Measurements from ENCODE around the gene ZFYVE16. TPM values are rescaled to one million over a fixed set of nuclear protein-coding genes. Genes with fewer than 3 reads are reported as not detected.
A peak's percentile ranks its signal among the peaks of the same experiment; 100 is the strongest.
"Not testable (repeated sequence)": the region's sequence is repeated elsewhere in the genome, so short reads cannot be mapped to it uniquely, and the experiment has no call there.

Gene ZFYVE16
- total RNA-seq, 2 experiments from 2014 or later: 11.2 to 11.8 TPM

DNA sequence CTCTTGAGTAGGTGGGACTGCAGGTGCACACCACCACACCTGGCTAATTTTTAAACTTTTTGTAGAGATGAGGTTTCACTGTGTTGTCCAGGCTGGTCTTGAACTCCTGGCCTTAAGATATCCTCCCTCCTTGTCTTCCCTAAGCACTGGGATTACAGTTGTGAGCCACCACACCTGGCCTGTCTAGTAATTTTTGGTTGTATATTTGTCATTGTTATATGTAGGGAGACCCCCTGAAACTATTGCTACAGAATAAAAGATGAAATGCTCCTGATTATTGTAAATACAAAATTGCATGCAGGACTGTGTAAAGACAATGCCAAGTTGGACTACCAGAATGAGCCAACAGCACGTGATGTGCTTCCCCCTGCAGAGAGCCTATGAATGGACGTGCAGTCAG is 62.8 kb downstream of the ZFYVE16 start:
- H3K27ac Mint-ChIP-seq; H3K27me3 Mint-ChIP-seq; DNase-seq; POLR2A ChIA-PET; H3K4me3 Mint-ChIP-seq; H3K4me1 Mint-ChIP-seq; intact Hi-C loops (cut with DNase I, micrococcal nuclease); ATAC-seq: not testable (repeated sequence)
- Mint-ChIP-seq H3K36me3 (ENCODE audit: low read depth) (peaks cover 38% of the 10 kb centered on the region), H3K9me3 (ENCODE audit: low read depth) (peaks cover 14% of the 10 kb centered on the region)
- CTCF ChIA-PET: interaction anchor here (1.2 kb wide), 1 partner anchor 10 kb away, joined by 3 read pairs; no protein-coding TSS in a partner anchor

DNA sequence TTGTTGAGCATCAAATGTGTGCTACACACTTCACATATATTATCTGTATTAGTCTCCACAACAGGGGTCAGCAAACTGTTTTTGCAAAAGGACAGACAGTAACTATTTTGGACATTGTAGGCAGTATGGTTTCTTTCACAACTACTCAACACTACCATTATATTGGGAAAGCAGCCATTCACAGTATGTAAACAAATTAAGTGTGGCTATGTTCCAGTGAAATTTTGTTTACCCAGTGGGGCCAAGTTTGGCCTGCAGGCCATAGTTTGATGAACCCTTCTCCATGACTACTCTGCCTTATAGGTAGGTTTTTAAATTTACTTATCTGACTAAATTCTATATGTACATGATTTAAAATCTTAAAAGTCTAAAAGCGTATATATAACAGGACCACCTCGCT is 67.1 kb downstream of the ZFYVE16 start:
- DNase-seq (no peak), ATAC-seq (no peak)
- Mint-ChIP-seq H3K9me3 (ENCODE audit: low read depth) (peaks cover 8% of the 10 kb centered on the region), H3K4me3 (no peak overlapping the region), H3K27ac (no peak overlapping the region), H3K36me3 (ENCODE audit: low read depth) (peaks cover 23% of the 10 kb centered on the region), H3K4me1 (no peaks in the 10 kb centered on the region), H3K27me3 (no peaks in the 10 kb centered on the region)
- ChIA-PET CTCF (no interaction called here), POLR2A (no interaction called here)
- intact Hi-C loops (cut with DNase I, micrococcal nuclease): no loop called here

DNA sequence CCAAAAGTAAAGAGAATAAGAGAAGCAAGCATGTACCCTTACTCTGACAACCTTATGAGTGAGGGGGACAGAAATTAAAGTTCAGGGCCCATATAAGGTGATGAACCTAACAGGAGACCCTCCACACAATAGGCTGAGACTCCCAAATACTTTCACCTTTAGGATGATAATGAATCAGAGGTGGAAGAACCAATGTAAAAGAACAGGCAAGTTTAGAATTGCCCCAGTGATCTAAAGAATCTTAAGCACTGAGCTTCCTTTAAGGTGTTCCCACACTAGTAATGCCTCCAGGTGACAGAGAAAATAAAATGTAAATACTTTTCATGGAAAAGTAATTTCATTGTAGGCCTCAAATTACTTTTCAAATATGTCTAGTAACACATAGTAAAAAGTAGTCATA is 71.8 kb downstream of the ZFYVE16 start:
- no peak overlapping the region for H3K27ac Mint-ChIP-seq
- intact Hi-C loops (cut with DNase I, micrococcal nuclease): loop anchor here in 1 of 2 experiments (2.0 to 5.0 kb wide), 2 partner anchors 193 to 513 kb away; no protein-coding TSS in a partner anchor
- no peaks in the 10 kb centered on the region for H3K27me3 Mint-ChIP-seq
- ChIA-PET CTCF (interaction anchor here (0.9 to 2.2 kb wide), 4 partner anchors 12 to 53 kb away, joined by 3 to 14 read pairs (median 4); no protein-coding TSS in a partner anchor), POLR2A (no interaction called here)
- DNase-seq (no peak), ATAC-seq (no peak)
- H3K4me1 Mint-ChIP-seq: no peaks in the 10 kb centered on the region
- H3K4me3 Mint-ChIP-seq: no peak overlapping the region
- H3K36me3 Mint-ChIP-seq (ENCODE audit: low read depth): peaks cover 18% of the 10 kb centered on the region
- peaks cover 15% of the 10 kb centered on the region for H3K9me3 Mint-ChIP-seq (ENCODE audit: low read depth)

DNA sequence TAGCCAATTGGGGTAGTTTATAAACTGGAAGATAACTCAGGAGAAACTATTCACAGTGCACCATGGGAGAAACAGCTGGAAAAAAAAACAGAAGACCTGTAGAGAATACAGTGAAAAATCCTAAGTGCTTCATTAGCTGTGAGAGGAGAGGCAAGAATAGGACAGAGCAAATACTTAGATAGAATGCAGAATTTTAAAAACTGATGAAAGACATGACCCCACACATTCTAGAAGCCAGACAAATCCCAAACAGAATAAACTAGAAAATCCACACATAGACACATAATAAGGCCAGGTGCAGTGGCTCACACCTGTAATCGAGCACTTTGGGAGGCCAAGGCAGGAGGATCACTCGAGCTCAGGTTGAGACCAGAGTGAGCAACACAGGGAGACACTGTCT is 72.5 kb downstream of the ZFYVE16 start:
- Mint-ChIP-seq H3K27me3 (no peaks in the 10 kb centered on the region), H3K36me3 (ENCODE audit: low read depth) (peaks cover 16% of the 10 kb centered on the region), H3K9me3 (ENCODE audit: low read depth) (peaks cover 15% of the 10 kb centered on the region), H3K4me1 (no peaks in the 10 kb centered on the region), H3K4me3 (no peak overlapping the region), H3K27ac (no peak overlapping the region)
- ChIA-PET CTCF (interaction anchor here (0.6 to 2.2 kb wide), 8 partner anchors 10 to 126 kb away, joined by 3 to 14 read pairs (median 3); no protein-coding TSS in a partner anchor), POLR2A (no interaction called here)
- intact Hi-C loops (cut with DNase I, micrococcal nuclease): loop anchor here in 1 of 2 experiments (2.0 to 5.0 kb wide), 2 partner anchors 192 to 512 kb away; no protein-coding TSS in a partner anchor
- DNase-seq (no peak), ATAC-seq (no peak)

DNA sequence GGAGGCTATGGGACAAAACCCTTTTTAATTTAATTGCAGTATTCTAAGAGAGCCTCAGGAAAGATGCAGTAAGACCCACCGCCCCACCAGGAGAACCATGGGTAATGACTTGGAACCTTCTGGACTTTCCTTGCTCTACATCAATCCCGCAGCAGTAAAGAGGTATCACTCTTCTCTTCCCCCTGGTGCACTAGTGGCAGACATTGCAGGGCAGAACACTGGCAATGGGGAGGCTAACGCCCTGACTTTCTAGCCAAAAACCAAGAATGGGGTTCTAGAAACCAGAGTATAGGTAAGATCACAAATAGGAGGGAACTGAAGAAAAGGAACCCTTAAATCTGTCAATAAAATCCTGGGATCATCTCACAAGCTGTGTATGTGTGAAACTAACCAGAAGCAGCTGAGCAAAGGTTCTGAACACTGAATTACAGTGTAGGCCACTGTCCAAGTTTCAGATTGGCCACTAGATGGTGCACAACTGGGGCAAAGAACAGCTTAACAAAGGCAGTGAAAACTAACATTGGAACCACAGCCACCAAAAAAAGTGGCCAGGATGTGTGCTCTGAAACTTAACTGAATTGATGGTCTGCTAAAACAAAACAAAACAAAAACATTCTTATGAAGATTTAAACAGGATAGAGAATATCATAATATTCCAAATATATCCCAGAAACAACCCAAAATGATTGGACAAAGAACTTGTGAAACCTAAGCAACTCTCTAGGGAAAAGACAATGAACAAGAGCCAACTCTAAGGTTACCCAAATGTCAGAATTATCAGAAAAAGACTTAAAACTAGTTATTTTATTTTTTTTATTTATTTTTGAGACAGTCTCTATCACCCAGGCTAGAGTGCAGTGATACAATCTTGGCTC is 73.4 kb downstream of the ZFYVE16 start:
- Mint-ChIP-seq H3K27me3 (no peaks in the 10 kb centered on the region), H3K4me3 (no peak overlapping the region), H3K4me1 (no peaks in the 10 kb centered on the region), H3K9me3 (ENCODE audit: low read depth) (peaks cover 15% of the 10 kb centered on the region), H3K27ac (no peak overlapping the region), H3K36me3 (ENCODE audit: low read depth) (peaks cover 16% of the 10 kb centered on the region)
- ATAC-seq: peak; percentile 84
- peak; percentile 60 for DNase-seq
- POLR2A ChIA-PET: interaction anchor here (0.6 kb wide), 1 partner anchor 713 kb away, joined by 3 read pairs; no protein-coding TSS in a partner anchor
- intact Hi-C loops (cut with DNase I, micrococcal nuclease): loop anchor here (1.0 to 5.0 kb wide), 5 partner anchors 191 to 714 kb away; no protein-coding TSS in a partner anchor
- CTCF ChIA-PET: interaction anchor here (0.5 to 2.2 kb wide), 14 partner anchors 11 to 352 kb away, joined by 3 to 14 read pairs (median 4); no protein-coding TSS in a partner anchor

DNA sequence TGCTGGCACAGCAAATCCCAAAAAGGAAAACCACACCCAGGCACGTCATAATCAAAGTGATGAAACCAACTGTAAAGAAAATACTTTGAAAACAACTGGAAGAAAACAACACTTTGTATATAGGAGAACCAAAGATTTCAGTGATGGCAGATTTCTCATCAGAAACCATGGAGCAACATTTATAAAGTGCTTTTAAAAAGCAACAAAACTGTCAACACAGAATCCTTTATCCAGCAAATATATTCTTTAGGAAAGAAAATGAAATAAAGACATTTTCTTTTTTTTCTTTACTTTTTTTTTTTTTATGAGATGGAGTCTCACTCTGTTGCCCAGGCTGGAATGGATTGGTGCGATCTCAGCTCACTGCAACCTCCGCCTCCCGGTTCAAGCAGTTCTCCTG is 74.7 kb downstream of the ZFYVE16 start:
- Mint-ChIP-seq H3K36me3 (ENCODE audit: low read depth) (peaks cover 16% of the 10 kb centered on the region), H3K27me3 (peaks cover 2% of the 10 kb centered on the region), H3K4me1 (peaks cover 7% of the 10 kb centered on the region), H3K27ac (no peak overlapping the region), H3K9me3 (ENCODE audit: low read depth) (peaks cover 15% of the 10 kb centered on the region), H3K4me3 (no peak overlapping the region)
- DNase-seq (no peak), ATAC-seq (no peak)
- ChIA-PET CTCF (interaction anchor here (0.6 to 1.6 kb wide), 5 partner anchors 185 to 753 kb away, joined by 3 to 7 read pairs (median 3); no protein-coding TSS in a partner anchor), POLR2A (no interaction called here)
- intact Hi-C loops (cut with DNase I, micrococcal nuclease): loop anchor here in 1 of 2 experiments (5.0 kb wide), 1 partner anchor 510 kb away; no protein-coding TSS in a partner anchor

DNA sequence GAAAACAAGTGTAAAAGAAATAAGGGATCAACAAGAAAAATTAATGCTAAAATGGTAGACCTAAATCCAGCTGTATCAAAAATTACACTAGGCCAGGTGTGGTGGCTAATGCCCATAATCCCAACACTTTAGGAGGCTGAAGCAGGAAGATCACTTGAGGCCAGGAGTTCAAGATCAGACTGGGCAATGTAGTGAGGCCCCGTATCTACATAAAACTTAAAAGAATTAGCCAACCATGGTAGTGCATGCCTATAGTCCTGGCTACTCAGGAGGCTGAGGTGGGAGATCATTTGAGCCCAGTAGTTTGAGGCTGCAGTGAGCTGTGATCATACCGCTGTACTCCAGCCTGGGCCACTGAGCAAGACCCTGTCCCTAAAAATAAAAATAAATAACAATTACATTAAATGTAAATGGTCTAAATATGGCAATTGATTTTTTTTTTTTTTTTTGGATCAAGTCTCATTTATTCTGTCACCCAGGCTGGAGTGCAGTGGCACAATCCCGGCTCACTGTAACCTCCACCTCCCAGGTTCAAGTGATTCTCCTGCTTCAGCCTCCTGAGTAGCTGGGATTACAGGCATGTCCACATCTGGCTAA is 75.9 kb downstream of the ZFYVE16 start:
- ATAC-seq: no peak
- DNase-seq: no peak
- ChIA-PET POLR2A (no interaction called here), CTCF (interaction anchor here (0.6 to 0.7 kb wide), 2 partner anchors 51 to 937 kb away, joined by 3 read pairs; no protein-coding TSS in a partner anchor)
- Mint-ChIP-seq H3K27ac (no peak overlapping the region), H3K4me1 (peaks cover 16% of the 10 kb centered on the region), H3K9me3 (ENCODE audit: low read depth) (peaks cover 15% of the 10 kb centered on the region), H3K36me3 (ENCODE audit: low read depth) (peaks cover 16% of the 10 kb centered on the region), H3K27me3 (peaks cover 2% of the 10 kb centered on the region), H3K4me3 (no peak overlapping the region)
- intact Hi-C loops (cut with DNase I, micrococcal nuclease): loop anchor here in 1 of 2 experiments (5.0 kb wide), 1 partner anchor 509 kb away; no protein-coding TSS in a partner anchor

DNA sequence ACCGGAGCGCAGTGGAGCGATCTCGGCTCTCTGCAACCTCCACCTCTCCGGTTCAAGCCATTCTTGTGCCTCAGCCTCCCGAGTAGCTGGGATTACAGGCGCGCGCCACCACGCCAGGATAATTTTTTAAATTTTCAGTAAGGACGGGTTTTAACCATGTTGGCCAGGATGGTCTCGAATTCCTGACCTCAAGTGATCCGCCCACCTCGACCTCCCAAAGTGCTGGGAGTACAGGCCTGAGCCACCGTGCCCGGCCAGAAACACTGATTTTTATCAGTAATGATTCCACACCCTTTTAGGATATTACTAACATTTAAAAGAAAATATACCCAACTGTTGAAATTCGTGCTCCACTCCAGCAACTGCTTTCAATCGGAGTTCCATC is 79.6 kb downstream of the ZFYVE16 start:
- peaks cover 19% of the 10 kb centered on the region for H3K4me1 Mint-ChIP-seq
- H3K27me3 Mint-ChIP-seq: peaks cover 6% of the 10 kb centered on the region
- peak overlapping the region; percentile 25 for H3K27ac Mint-ChIP-seq
- peak overlapping the region; percentile 78 for H3K4me3 Mint-ChIP-seq
- intact Hi-C loops (cut with DNase I, micrococcal nuclease): loop anchor here in 1 of 2 experiments (5.0 kb wide), 1 partner anchor 170 kb away; no protein-coding TSS in a partner anchor
- H3K9me3 Mint-ChIP-seq (ENCODE audit: low read depth): peaks cover 11% of the 10 kb centered on the region
- H3K36me3 Mint-ChIP-seq (ENCODE audit: low read depth): peaks cover 9% of the 10 kb centered on the region
- ChIA-PET CTCF (interaction anchor here (0.6 to 1.2 kb wide), 2 partner anchors 185 to 397 kb away, joined by 3 to 4 read pairs; no protein-coding TSS in a partner anchor), POLR2A (no interaction called here)
- peak; percentile 4 for DNase-seq
- no peak for ATAC-seq

DNA sequence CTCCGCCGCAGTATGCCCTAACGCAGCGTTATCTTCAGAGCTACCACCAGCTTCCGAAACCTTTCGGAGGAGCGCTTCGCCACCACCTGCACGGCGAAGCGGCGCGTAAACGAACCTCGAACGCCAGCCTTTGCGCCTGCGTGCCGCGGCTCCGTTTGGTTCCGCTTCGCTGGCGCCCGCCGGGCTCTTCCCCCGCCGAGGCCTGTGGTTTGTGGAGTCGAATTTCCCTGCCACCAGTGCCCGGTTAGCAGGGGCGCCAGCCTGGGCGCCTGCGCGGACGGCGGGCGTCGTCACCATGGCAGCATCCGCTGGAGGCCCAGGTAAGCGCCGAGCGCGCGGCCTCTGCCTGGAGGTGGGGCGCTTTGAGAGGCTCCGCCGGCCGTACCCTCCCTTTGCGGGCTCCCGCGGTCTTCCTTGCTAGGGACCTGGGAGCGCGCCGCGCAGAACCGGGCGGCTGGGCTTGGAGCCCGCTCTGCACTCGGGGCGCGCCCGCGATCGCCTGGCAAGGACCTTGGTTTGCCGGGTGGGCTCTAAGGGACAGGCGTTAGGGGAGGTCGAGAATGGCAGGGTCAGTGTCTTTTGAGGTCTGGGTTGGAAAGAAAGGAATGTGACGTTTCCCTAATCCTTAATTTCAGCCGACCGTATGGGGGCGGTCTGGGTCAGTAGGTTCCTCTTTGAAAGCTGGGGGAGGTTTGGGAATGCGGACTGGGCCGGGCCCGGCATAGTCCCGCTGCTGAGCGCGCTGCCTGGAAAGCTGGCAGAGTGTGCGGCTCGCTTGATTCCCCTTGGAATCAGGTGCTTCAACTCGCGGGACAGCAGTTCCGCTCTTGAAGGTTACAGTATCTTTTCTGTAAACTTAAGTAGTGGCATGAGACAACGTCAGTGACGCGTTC is 80.2 kb downstream of the ZFYVE16 start, which contains the start of gene FAM151B:
Gene FAM151B, plus strand, starts transcription at position 272 of the 893 bp plus-strand sequence. Its CDS starts 24 bp downstream, at position 296.
- Mint-ChIP-seq H3K36me3 (ENCODE audit: low read depth) (peaks cover 4% of the 10 kb centered on the region), H3K9me3 (ENCODE audit: low read depth) (peaks cover 6% of the 10 kb centered on the region), H3K27ac (peak within 1 kb of the TSS; percentile 55), H3K4me1 (peaks cover 19% of the 10 kb centered on the region), H3K27me3 (peaks cover 6% of the 10 kb centered on the region), H3K4me3 (peak within 1 kb of the TSS; percentile 78)
- POLR2A ChIA-PET: interaction anchor here (0.5 kb wide), 1 partner anchor 215 kb away, joined by 7 read pairs; no protein-coding TSS in a partner anchor
- intact Hi-C loops (cut with DNase I, micrococcal nuclease): loop anchor here (1.0 to 5.0 kb wide), 3 partner anchors 81 to 169 kb away; no protein-coding TSS in a partner anchor
- DNase-seq (peak; percentile 88), ATAC-seq (peak; percentile 96)
- CTCF ChIA-PET: interaction anchor here (0.6 to 1.2 kb wide), 2 partner anchors 184 to 398 kb away, joined by 3 to 4 read pairs; no protein-coding TSS in a partner anchor

DNA sequence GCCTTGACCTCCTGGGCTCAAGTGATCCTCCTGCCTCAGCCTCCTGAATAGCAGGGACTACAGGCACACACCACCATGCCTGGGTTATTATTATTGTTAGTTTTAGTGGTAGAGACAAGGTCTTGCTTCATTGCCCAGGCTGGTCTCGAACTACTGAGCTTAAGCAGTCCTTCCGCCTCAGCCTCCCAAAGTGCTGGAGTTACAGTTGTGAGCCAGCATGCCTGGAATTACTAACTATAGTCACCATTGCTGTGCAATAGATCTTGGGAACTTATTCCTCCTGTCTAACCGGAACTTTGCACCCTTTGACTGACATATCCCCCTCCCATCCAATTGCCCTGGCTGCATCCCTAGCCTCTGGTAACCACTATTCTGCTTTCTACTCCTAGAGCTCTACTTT is 83.4 kb downstream of the ZFYVE16 start:
- H3K27ac Mint-ChIP-seq: no peak overlapping the region
- H3K36me3 Mint-ChIP-seq (ENCODE audit: low read depth): no peaks in the 10 kb centered on the region
- DNase-seq (no peak), ATAC-seq (no peak)
- CTCF ChIA-PET: no interaction called here
- H3K27me3 Mint-ChIP-seq: peaks cover 6% of the 10 kb centered on the region
- H3K4me3 Mint-ChIP-seq: no peak overlapping the region
- intact Hi-C loops (cut with DNase I, micrococcal nuclease): no loop called here
- no peaks in the 10 kb centered on the region for H3K9me3 Mint-ChIP-seq (ENCODE audit: low read depth)
- peaks cover 19% of the 10 kb centered on the region for H3K4me1 Mint-ChIP-seq
- POLR2A ChIA-PET: no interaction called here
